ENCODE measurements around the gene RMND5B.

DNA sequence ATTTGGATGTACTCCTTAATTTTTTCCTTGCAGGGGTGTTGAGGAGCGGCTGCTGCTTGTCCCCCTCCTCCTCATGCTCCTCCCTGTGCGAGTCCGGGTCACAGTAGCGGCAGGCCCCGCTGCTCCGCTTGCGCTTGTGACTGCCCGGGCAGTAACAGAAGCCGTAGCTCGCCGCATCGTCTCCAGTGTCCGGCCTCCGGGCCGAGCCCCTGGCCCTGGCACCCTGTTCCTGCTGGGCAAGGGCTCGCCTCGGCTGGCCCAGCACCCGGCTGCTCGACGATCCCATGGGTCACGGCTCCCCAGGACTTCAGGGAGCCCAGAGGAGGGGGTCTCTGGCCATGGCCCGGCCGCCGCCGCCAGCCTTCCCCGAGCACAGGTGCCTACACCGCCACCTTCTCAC lies 56.2 kb downstream of the RMND5B start, which contains the start of gene GMCL2:
- TF ChIP-seq, protein P1, sequence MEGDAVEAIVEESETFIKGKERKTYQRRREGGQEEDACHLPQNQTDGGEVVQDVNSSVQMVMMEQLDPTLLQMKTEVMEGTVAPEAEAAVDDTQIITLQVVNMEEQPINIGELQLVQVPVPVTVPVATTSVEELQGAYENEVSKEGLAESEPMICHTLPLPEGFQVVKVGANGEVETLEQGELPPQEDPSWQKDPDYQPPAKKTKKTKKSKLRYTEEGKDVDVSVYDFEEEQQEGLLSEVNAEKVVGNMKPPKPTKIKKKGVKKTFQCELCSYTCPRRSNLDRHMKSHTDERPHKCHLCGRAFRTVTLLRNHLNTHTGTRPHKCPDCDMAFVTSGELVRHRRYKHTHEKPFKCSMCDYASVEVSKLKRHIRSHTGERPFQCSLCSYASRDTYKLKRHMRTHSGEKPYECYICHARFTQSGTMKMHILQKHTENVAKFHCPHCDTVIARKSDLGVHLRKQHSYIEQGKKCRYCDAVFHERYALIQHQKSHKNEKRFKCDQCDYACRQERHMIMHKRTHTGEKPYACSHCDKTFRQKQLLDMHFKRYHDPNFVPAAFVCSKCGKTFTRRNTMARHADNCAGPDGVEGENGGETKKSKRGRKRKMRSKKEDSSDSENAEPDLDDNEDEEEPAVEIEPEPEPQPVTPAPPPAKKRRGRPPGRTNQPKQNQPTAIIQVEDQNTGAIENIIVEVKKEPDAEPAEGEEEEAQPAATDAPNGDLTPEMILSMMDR (IDR thresholded peaks at IDR 0.05), result no peak
- TF ChIP-seq POLR2A (IDR thresholded peaks at IDR 0.05), result no peak
